CMK (cell line): Measurements from ENCODE around the gene LPAR3.

Source experiments
- DNase-seq: peaks from one replicate; pipeline ENCODE4 v3.0.0-alpha.2; 2010; ENCODE audit warnings: low read depth

Gene LPAR3

DNA sequence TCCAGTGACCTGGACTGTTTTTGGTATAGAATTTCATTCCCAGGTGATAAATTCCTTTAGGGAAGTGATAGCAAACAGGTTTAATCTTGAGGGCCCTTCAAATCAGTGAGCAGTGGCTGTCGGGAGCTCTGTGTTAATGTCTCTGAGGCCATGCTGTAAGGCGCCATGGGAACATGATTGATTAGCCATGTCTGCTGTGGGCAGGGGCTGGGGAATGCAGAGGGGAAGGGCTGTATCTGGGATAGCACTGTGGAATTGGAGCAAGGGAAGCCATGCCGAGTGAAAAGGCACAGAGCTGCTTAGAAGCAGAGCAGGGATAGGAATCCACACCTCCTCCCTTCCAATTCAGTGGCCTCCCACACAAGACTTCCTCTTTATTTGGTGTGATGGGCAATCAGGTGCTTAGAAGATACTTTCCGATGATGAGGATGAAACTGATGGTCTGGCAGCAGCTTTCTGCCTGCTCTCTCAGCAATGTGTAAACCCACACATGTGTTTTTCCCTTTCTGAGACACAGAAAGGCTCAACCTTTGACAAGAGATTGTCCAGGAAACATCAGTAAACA lies 119.0 kb downstream of the LPAR3 start:
- DNase-seq, result no peak

DNA sequence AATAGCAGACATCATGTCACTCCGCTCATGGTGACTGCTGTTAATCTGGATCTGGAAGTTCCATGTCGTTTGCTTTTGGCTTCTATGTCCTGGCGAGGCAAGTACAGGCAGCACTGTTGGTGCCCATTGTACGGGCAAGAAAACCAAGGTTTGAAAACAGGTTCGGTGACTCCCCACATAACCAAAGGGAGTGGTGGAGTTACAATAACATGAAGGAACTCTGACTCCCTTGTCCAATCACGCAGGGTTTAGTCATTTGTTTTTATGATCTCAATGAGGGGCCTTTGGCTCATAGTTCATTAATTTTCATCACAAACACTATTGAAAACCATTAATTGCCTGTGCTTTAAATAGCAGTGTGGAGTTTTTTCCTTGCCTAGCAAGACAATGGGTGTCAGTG lies 119.8 kb downstream of the LPAR3 start:
- DNase-seq, result no peak

DNA sequence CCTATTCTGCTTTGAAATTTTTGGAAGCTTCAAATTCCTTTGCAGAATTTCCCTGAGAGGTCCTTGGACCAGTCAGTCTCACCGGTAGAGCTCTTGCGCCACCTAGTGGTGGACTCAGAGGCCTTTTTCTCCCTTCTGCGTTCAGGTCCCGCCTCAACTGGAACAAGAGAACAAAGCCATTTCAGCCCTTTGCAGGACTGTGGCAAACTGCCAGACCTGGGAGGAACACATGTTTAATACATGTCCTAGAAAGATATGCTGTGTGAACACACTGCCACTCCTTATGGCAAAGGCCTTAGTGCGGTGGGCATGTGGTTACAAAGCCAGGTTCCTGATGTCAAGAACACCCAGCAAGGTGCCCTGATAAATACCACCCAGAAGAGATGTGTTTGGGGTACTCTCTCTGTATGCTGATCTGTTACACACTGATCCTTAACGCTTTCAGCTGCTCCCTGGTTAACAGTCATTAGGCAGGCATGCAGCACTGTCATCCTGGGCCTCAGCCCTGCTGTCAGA lies 120.5 kb downstream of the LPAR3 start:
- DNase-seq, result peak; percentile 60

GRCh38 chr1:84771895-84772294 lies 121.1 kb downstream of the LPAR3 start:
- no peak for DNase-seq

GRCh38 chr1:84770481-84770880 lies 122.5 kb downstream of the LPAR3 start:
- no peak for DNase-seq

- no peak for DNase-seq
Measured at GRCh38 chr1:84769636-84770035, 123.4 kb downstream of the LPAR3 start.

DNA sequence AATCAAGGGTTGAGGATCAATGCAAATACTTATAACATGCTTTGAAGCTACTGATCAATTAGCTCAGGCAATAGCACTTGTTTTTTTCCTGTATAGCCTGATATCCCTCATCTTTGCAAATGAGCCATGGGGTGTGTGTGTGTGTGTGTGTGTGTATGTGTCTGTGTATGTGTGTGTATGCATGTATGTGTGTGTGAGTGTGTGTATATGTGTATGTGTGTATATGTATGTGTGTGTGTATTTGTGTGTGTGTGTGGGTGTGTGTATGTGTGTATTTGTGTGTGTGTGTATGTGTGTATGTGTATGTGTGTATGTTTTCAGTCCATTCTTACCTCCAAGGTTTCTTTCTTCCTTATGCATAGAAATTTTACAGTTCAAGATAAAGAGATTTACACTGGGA lies 124.4 kb downstream of the LPAR3 start:
- no peak for DNase-seq

DNA sequence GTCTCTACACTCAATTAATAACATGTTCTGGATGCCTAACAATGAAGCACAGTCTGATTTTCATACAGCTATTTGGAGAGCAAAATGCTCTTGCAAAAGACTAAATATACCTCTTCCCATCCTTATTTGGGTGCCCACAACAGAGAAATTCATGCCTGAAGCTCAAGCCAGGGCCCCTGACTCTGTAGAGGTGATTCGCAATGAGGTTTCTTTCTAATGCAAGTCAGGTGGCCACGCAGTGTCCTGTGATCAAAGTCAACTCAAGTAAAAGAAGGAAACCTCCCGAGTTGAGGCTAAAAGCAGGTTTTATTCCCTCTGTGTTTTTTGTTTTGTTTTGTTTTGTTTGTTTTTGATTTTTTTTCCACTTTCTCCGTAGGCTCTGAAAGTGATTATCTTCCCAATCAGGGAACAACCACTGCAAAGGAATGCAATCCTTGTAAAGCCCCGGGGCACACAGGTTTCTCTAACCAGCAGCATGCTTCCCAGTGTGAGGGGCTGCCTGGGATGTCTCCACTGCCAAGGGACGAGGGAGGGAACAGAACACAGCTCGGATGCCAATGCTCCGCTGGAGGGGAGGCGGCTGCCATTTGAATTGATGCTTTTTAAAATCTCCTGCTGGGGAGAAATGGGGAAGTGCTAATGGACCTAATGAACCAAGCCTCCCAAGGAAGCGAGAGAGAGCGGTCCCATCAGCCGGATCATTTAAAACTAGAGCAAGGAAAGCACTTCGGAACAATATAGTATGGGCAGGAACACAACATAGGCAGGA lies 128.9 kb downstream of the LPAR3 start:
- no peak for DNase-seq

GRCh38 chr1:84762664-84763063 lies 130.3 kb downstream of the LPAR3 start:
- DNase-seq, result no peak
